Measurements from ENCODE around the gene DIAPH3.

GRCh38 chr13:59700281-59700680, 463.4 kb downstream of the DIAPH3 start:
- TF ChIP-seq CTCF (IDR thresholded peaks at IDR 0.05) (no peak), POLR2A (IDR thresholded peaks at IDR 0.05) (no peak)
